NCI-H1417 (cell line): Measurements from ENCODE around the gene NCR3LG1.

Experiments used
- DNase-seq, 3 experiments: peaks; one replicate each; lab custom pipeline; 2025; lab: John Stamatoyannopoulos, UW

NCR3LG1 gene

DNA sequence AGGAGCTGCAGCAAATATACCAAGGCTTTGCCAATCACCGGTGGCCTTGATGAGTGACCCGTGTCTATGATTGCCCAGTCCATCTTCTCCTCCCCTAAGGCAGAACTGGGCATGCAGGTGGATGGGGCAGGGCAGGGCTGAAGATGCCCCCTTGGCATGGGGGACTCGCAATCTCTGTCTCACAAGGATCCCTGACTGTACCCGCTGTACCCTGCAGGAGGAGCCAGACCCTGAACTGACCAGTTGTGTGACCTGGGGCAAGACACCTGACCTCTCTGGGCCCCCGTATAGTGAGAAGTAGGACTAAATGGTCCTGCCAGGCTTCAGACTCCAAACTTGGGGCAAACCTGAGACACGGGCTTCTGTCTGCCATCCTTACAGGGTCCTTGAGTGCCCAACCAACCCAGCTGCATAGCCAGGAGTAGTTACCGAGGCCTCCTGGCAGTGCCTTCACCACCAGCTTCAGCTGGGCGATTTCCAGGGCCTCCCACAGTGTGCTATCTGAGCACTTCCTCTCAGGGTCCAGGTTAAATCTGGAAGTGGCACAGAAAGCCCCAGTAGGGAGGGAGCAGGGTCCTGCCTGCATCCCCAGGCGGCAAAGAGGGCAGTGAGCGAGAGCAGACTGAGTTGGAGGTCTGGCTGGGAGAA, 43.3 kb downstream of the NCR3LG1 start:
- DNase-seq = no peak

DNA sequence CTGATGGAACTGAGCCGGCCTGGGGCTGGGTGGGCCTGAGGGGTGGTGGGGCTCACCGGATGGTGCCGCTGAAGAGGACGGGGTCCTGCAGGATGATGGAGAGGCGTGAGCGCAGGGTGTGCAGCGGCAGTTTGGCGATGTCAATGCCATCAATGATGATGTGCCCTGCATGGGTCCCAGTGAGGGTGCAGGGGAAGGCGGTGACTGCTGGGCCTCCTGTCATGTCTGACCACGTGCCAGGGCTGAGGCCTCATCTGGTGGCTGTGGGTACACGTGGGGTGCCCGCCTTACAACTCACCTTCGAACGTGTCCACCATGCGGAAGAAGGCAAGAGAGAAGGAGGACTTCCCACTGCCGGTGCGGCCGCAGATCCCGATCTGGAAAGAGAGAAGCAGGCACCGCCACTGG, 44.0 kb downstream of the NCR3LG1 start:
- DNase-seq = no peak

DNA sequence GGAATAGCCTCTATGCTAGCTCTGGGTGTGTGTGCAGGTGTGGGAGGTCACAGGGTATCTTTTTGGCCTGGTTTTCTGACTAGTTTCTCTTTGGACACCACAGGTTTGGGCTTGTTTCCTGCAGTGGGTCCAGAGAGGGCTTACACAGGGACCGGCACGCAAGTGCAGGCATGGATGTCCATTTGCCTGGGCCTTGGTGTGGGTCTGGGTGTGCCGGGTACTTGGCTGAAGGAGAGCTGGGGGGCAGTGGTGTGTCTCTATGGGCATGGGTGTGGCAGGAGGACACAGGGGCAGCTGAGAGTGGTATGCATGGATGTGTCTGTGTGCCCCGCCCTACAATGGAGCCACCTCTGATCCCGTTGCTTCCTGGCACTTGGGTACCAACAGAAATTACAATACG, 44.4 kb downstream of the NCR3LG1 start:
- no peak for DNase-seq

DNA sequence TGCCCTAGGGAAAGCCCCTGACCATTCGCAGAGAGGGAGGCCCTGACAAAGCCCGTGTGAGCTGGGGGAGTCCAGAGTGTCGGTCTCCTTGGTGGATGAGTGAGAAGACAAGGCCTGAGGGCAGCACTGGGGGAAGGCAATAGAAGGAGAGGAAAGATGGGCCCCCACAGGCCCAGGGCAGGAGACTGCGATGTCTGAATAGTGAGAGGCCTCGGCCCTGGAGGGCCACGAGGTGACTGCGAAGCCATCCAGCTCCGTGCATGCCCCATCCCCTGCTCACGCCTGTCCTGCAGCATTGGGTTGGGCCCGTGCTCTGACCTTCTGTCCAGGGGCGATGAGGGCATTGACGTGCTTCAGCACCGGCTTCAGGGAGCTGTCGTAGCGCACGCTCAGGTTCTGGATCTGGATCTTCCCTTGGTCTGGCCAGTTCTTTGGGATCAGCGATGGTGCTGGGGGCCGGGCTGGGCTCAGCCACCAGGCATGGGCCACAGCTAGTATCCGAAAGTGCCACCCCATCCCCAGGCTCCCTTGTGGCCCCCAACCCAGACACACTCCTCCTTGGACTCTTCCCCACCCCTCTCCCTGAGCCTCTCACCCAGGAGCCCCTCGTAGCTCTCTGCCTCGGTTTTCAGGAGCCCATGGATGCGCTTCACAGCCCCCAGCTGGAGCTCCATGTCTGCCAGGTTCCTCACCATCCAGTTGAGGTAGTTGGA, 45.2 kb downstream of the NCR3LG1 start:
- DNase-seq = no peak

DNA sequence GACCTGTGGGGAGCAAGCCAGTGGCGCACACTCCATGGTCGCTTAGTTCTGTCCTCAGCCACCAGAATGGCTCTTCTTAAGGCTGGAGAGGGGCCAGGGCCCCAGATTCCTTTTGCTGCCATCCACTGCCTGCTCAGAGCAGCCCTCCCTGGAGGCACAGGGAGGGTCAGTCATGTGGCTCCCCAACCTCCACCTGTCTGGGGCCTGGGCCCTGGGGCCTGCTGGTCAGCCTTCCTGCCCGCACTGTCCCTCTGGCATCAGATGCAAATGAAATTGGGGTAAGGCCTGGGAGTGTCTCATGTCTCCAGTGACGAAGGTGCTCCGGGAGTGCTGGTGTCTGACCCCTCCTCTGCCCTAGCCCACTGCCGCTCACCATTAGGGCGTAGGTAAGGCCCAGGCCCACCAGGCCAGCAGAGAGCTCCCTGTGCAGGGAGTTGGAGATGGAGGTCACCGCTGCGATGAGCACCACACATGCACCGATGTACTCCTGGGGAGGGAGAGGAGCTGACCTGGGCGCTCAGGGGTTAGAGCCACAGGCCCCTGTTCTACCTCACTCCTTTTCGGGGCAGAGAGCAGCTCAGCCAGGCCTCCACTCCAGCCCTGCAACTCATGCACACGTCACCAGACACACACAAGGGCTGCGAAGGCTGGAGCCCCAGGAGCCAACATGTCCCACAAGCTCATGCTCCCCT, 45.9 kb downstream of the NCR3LG1 start:
- DNase-seq = no peak

DNA sequence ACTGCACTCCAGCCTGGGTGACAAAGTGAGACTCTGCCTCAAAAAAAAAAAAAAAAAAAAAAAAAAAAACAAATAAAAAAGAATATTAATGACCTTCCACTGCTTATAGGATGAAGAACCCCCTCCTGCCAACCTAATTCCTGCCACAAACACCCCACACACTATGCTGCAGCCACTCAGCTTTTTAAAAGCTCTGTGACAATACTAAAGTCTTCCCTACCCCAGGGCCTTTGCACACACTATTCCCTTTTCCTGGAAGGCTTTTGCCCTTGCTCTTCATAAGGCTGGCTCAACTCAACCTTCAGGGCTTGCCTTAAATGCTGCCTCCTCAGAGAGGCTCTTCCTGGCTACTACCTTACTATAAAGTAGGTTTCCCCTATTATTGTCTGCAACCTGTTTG, 47.6 kb downstream of the NCR3LG1 start:
- DNase-seq = no peak

DNA sequence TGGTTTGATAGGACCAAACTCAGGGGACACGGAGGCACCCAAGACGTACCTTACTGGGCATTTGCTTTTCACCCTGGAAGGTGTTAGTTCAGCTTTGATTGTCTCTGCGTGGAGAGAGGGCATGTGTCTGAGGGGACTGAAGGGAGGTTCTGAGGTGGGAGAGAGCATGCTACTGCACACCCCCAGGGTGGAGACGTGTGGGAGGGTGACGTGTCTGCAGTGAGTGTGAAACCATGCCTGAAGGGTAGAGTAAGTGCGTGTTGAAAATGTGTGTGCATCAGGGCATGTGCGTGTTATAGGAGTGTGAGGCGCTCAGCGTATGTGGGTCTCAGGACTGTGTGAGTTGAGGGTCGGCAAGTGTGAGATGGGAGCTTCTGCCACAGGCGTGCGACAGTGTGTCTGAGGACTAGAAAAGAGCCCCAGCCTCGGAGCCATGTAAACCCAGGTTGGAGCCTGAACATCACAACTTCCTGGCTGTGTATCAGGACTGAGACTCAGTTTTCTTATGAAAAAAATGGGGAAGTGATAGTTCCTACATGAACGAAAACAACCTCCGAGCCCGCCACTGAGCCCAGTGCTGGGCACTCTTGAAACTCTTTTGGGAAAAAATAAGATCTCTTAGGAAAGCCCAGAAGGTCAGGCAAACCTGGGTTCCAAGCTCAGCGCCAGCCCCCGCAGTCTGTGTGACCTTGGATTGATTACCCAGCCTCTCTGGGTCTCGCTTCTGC, 48.6 kb downstream of the NCR3LG1 start:
- no peak for DNase-seq

DNA sequence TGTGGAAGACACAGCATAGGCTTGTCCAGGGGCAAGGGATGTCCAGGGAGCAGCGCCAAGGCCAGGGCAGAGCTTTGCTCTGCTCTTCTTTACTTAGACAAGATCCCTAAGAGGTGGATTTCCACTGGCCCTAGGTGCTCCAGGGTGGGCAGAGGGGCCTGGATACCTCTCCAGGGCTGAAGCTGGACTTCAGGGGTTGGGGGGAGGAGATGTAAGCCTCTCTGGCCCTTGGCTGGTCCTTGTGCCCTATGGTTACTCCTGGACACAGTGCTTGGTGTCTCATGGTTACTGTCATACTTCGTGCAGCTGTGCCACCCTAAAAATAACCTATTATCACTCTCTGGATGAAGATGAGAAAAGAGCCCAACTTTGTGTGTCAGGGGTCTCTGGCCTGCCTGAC, 49.7 kb downstream of the NCR3LG1 start:
- DNase-seq = no peak

DNA sequence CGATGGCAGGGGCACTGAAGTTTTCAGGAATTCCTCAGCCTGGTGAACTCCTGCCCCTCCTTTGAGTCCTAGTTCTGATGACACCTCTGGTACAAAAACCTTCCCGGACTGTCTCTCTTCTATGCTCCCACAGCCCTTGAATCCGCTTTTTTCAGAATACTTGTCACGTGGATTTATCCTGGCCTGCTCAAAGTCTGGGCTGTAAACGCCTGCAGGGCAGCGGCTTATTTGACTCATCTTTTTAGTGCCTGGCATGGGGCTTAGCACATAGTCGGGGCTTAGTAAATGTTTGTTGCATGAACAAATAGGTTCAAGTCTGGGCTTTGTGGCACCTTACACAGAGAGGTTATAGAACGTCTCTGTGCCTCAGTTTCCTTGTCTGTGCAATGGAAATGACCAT, 50.2 kb downstream of the NCR3LG1 start:
- DNase-seq = no peak

DNA sequence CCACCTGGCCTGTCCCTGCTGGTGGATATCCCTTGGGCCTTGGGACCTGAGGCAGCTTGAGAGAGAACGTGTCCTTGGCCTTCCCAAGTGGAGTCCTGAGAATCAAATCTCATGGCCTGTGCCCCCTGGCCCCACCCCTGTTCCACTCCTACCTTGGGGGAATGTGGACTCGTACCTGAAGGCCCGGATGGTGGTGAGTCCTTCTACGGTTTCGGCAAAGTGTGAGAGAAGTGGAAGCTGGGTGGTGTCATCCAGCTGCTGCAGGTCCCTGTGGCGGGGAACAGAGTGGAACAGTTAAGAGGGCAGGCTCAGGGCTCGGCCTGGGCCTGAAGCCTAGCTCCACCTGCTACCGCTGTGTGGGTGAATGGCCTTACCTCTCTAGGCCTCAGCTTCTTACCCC, 50.9 kb downstream of the NCR3LG1 start:
- no peak for DNase-seq

DNA sequence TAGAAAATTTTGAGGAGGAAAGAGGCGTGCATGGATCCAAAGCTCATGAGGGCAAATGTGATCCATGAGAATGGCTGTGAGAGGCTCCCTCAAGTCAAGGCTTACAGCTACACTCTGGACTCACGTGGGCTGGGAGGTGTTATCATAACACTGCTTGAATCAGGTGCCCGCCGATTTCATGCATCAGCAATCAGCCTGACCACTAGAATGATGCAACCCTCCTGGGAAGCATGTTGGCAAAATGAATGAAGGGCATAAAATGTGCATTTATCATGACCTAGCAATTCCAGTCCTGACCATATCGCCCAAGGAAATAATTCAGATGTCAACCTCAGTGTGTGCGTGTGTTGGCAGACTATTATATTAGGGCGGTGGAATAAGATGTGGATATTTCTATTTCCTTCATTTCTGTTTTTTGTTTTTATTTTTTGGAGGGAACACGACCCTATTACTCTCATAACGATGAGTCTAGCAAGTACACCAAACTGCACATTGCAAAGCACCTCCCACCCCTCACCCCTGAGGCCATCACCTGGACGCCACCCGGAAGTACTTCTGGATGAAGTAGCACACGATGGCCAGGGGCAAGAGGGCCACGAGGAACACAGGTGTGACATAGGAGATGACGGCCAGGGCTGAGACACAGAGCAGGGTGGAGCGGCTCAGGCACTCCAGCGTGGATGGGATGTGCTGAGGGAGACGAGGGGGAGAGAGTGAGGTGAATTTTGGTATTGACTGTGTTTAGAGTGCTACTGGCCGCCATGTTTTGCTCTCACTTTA, 52.6 kb downstream of the NCR3LG1 start:
- peak in 1 of 3 experiments; percentile 42 for DNase-seq

DNA sequence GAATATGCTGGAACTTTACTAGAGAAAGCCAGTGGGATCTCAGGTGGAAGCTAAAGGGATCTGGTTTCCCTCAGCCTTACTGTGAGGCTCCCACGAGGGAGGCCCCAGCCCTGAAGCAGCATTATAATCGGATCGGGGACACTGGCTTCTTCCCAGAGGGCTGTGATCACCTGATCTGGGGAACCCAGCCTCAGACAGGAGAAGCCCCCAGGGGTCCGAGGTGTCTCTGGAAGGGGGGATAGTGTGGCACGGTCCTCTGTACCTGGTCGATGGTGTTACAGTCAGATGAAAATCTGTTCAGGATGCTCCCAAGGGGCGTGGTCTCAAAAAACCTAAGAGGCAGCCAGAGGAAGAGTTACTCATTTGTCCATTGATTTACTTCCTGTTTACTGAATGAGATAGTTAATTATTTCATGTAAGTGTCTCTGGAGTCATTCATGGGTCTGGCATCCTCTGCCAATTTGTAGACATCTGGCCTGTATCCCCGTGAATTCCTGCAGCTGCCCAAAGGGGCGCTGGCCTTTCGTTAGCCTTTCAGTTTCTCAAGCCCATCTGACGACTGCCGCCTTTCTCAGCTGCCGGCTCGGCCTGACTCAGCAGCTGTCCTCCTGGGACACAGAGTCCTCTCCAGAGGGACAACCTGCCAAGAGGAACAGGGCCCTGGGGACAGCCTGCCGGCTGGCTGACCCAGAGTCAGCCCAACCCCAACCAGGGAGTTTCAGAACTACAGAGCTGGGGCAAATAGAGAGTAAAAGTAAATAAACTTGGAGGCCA, 53.8 kb downstream of the NCR3LG1 start:
- DNase-seq = peak in 2 of 3 experiments; percentile 11 to 47

DNA sequence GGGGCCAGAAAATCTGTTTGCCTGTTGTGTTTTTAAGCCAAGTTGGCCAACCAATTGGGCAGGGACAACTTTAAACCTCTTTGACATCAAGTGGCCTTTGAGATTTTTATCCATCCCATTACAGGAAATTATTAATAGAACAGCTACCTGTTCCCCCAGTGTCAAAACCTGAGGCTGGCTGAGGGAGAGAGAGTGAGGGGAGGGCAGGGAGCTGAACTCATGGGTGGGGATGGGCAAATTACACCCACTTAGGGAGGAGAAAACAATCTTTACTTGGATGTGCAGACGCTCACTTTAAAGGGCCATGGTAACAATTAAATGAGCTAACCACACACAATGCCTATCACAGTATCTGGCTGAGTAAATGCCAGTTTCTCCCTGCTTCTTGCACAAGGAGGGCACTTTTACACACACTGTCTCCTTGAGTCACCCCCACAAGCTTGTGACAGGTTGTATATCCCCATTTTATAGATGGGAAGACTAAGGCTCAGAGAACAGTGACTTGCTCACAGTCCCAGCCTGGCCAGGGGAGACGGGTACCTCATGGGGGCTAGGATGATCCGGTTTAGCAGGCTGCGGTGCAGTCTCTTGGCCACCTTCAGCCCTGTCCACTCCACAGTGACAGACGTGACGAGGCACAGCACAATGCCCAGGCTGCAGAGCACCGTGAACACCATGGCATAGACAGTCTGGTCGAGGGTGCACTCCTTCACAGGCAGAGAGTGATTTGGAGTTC, 54.6 kb downstream of the NCR3LG1 start:
- no peak for DNase-seq

DNA sequence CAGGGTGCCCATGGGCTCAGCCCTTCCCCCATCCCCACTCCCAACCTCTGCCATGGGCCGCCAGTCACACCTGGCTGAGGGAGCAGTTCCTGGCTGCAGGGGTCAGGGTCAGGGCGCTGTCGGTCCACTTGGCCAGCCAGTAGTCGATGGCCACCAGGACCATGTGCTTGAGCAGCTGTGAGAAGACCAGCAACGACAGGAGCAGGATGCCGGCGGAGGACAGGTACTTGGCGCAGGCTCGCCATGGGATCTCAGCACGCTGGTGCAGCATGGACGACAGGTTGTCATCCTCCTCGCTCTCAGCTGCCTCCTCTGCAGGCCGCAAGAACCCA, 55.2 kb downstream of the NCR3LG1 start:
- no peak for DNase-seq

DNA sequence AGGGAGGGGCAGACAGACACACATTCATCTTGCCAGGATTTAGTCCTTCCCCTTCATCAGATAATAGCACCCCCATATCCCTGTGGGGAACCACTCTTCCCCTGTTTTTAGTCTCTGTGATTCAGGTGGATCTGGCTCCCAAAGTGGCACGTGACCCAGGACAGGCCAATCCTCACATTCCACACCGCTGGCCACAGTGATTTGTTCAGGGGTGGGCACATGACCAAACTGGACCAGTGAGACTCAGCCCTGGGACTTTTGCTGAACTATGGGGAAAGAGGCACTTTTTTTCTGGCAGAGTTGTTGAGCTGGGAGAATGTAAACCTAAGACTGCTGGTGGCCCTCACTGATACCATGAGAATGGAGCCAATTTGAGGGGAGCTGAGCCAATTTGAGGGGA, 56.0 kb downstream of the NCR3LG1 start:
- DNase-seq = no peak

DNA sequence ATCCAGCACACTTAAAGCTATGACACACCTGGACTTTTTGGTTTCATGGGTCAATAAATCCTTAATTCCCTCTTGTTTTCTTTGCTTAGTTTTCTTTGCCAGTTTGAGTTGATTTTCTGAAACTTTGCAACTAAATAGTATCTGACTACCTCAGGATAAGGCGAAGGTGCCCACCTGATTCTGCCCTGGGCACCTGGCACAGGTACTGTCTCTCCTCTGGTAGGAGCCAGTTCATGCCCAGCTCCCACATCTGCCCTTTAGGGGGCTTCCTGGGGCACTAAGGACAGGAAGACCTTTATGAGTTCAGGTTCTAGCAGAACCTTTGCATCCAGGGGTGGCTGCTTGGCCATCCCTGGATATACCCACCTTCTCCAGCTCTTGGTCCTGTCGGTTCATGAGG, 56.4 kb downstream of the NCR3LG1 start:
- no peak for DNase-seq

DNA sequence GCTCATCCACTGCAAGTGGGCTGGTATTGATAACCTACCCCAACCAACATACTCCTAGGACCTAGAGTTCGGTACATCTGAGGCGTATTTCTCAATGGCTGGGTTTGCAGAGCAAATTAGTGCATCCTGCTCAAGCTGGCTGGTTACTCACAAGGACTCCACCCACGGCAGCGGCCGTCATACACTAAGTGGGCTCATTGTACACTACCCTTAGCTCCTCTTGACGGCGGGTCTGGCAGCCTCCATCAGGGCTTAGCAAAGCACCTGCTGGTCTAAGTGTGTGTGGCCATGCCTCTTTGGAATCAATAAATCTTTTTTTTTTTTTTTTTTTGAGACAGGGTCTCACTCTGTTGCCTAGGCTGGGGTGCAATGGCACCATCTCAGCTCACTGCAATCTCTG, 57.0 kb downstream of the NCR3LG1 start:
- DNase-seq = peak in 2 of 3 experiments; percentile 25 to 80

DNA sequence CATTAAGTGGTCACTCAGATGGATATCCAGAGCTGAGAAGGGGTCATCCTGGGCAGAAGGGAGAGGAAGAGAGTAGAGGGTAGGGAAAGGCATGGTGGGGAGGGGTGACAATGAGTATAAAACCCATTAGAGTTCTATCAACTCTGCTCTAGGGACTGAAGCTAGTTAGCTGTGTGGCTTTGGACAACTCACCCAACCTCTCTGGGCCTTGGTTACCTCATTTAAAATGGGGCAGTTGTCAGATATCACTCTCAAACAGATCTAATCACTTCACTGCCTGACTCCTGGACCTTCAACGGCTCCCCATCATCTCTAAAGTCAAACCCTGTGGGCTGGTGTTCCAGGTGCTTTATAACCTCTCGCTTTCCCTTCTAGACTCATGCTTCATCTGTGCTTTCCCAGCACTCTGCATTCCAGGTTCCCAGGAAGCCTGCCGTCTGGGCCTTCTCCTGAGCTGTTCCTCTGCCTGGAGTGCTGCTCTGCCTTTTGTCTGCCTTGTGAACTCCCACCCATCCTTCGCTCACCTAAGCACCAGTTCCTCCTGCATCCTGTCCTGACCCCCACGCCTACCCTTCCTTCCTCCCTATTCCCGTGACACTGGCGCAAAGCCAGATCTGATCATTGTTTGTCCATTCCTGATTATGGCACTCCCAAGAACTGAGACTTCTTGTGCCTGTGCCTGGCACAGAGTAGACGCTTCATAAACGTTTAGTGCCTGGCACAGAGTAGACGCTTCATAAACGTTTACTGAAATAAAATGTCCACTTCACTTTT, 59.2 kb downstream of the NCR3LG1 start:
- peak in 2 of 3 experiments; percentile 24 to 30 for DNase-seq

DNA sequence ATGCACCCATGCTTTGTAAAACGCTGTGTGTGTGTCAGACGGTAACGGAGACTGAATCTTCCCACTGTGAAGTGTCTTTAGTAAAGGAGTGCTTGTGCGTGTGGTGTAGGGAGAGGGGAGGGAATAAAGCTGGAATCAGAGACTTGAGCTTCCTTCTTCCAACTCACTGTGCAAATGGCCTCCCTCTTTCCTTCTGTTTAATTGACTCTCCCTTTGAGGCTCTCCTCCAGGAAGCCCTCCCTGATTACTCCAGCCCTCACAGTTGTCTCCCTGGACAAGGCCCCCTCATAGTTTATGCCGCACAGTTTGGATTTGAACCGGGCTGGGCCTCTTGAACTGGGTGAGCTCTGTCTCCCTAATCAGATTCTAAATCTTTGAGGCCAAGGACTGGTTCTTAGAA, 59.8 kb downstream of the NCR3LG1 start:
- DNase-seq = no peak
